Chondrocyte (in vitro differentiated cells): Measurements from ENCODE around the gene FAM228A. TPM values are rescaled to one million over a fixed set of nuclear protein-coding genes. Genes with fewer than 3 reads are reported as not detected.

Experiments
- DNase-seq: peaks from one replicate; pipeline ENCODE4 v3.0.0; 2021; ENCODE audit warnings: mixed read lengths, low spot score
- H3K27ac Mint-ChIP-seq: one replicate; pipeline ENCODE4 v1.8.0; 2021; ENCODE audit warnings: mild to moderate bottlenecking, moderate library complexity, mixed read lengths; ENCODE audit not compliant: unreplicated experiment
- H3K27me3 Mint-ChIP-seq: 2 replicates; pipeline ENCODE4 v1.8.0; 2021; ENCODE audit warnings: low read depth, mixed read lengths
- H3K36me3 Mint-ChIP-seq: 2 replicates; pipeline ENCODE4 v1.8.0; 2021; ENCODE audit warnings: low read depth, mixed read lengths
- H3K4me1 Mint-ChIP-seq: 2 replicates; pipeline ENCODE4 v1.8.0; 2021; ENCODE audit warnings: low read depth, mild to moderate bottlenecking, mixed read lengths
- H3K4me3 Mint-ChIP-seq: one replicate; pipeline ENCODE4 v1.8.0; 2021; ENCODE audit warnings: mild to moderate bottlenecking, moderate library complexity, mixed read lengths; ENCODE audit not compliant: unreplicated experiment
- H3K9me3 Mint-ChIP-seq: 2 replicates; pipeline ENCODE4 v1.8.0; 2021; ENCODE audit warnings: low read depth, mixed read lengths
- total RNA-seq: library from RNA; stranded (reverse); gene quantifications from 3 replicates; pipeline ENCODE4 v1.2.1, GENCODE V29; 2021
- TF ChIP-seq, protein P1 (sequence below): fragments of 200-600 bp; sonication (generic); IDR thresholded peaks from 2 replicates; pipeline ENCODE4 v1.5.0; 2021; ENCODE audit warnings: antibody characterized with exemption, mild to moderate bottlenecking, moderate library complexity

FAM228A gene
- total RNA-seq, 1 donor from 2014 or later, result 0.22 TPM

DNA sequence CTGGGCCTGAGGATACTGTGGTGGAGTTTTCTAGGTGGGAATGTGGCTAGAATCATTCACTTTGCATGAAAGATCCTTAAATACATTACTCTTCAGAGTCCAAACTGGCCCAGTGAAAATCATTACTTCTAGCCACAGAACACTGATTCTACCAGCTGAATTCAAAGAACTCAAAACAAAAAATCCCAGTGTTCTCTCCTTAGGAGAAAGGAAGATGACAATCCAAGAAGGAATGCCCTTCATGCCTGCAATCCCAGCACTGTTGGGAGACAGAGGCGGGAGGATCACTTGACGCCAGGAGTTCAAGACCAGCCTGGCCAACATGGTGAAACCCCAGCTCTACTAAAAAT, 35.2 kb downstream of the FAM228A start:
- TF ChIP-seq, protein P1, sequence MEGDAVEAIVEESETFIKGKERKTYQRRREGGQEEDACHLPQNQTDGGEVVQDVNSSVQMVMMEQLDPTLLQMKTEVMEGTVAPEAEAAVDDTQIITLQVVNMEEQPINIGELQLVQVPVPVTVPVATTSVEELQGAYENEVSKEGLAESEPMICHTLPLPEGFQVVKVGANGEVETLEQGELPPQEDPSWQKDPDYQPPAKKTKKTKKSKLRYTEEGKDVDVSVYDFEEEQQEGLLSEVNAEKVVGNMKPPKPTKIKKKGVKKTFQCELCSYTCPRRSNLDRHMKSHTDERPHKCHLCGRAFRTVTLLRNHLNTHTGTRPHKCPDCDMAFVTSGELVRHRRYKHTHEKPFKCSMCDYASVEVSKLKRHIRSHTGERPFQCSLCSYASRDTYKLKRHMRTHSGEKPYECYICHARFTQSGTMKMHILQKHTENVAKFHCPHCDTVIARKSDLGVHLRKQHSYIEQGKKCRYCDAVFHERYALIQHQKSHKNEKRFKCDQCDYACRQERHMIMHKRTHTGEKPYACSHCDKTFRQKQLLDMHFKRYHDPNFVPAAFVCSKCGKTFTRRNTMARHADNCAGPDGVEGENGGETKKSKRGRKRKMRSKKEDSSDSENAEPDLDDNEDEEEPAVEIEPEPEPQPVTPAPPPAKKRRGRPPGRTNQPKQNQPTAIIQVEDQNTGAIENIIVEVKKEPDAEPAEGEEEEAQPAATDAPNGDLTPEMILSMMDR, result no peak
- H3K4me1 Mint-ChIP-seq, result peaks cover 4% of the 10 kb centered on the region
- no peaks in the 10 kb centered on the region for H3K27me3 Mint-ChIP-seq
- H3K4me3 Mint-ChIP-seq, result no peak overlapping the region
- no peaks in the 10 kb centered on the region for H3K9me3 Mint-ChIP-seq
- peaks cover 46% of the 10 kb centered on the region for H3K36me3 Mint-ChIP-seq
- no peak for DNase-seq
- H3K27ac Mint-ChIP-seq, result no peak overlapping the region

DNA sequence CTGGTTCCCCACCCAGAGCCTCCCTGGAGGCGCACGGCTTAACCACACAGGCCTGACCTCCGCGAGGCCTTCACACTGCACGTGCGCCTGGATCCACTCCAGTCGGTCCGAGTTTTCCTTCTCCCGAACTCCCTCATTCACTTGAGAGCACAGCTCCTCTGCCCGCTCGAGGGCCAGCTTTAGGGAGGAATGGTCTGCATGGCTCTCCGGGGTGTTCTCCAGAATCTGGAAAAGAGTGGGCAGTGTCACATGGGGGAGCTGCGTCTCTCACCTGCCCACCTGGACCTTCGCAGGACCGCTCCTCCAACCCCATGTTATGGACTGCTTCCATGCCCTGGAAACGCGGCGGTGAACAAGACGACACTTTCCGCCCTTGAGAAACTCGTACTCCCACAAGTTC, 35.9 kb downstream of the FAM228A start:
- Mint-ChIP-seq H3K36me3 (peaks cover 43% of the 10 kb centered on the region), H3K27ac (no peak overlapping the region), H3K4me1 (peaks cover 4% of the 10 kb centered on the region), H3K9me3 (no peaks in the 10 kb centered on the region), H3K27me3 (no peaks in the 10 kb centered on the region), H3K4me3 (no peak overlapping the region)
- DNase-seq, result no peak
- TF ChIP-seq, protein P1, result no peak

DNA sequence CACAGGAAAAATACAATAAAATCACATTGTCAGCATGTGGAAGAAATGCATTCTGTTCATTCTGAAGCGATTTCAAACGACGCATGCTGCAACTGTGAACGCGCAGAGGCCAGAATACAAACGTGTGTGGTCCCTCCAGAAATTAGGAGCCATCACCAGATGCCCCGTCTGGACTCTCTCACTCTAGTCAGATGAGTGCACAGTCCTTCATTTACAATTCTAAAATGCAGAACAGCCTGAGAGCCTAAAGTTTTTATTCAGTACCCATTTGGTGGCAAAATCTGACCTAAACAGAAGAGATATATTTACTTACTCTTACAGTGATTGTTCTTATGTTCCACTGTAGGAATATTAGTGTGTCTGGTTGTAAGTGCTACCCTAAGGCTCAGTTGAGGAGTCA, 36.6 kb downstream of the FAM228A start:
- no peak overlapping the region for H3K27ac Mint-ChIP-seq
- TF ChIP-seq, protein P1, result no peak
- peaks cover 4% of the 10 kb centered on the region for H3K4me1 Mint-ChIP-seq
- peaks cover 44% of the 10 kb centered on the region for H3K36me3 Mint-ChIP-seq
- H3K9me3 Mint-ChIP-seq, result no peaks in the 10 kb centered on the region
- H3K27me3 Mint-ChIP-seq, result no peaks in the 10 kb centered on the region
- H3K4me3 Mint-ChIP-seq, result no peak overlapping the region
- no peak for DNase-seq

DNA sequence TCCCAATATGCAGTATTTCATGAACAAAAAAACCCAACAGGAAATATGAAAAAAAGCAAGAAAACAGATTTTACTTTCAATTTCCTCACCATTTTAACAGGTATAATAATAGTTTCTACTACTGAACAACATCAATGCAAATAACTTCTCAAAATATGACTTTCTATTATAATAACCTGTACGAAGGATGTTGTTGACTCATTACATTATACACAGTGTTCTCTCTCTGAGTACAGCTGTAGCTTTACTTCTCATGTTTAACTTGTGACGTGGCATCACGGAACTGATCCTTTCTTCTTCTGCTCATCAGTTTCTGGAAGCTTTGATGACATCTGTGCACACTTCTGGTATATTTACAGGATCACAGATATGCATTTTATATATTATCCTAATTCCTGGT, 40.0 kb downstream of the FAM228A start:
- TF ChIP-seq, protein P1, result no peak
- Mint-ChIP-seq H3K9me3 (no peaks in the 10 kb centered on the region), H3K4me3 (no peak overlapping the region), H3K36me3 (peaks cover 28% of the 10 kb centered on the region), H3K27ac (no peak overlapping the region), H3K27me3 (no peaks in the 10 kb centered on the region), H3K4me1 (peaks cover 5% of the 10 kb centered on the region)
- DNase-seq, result no peak

DNA sequence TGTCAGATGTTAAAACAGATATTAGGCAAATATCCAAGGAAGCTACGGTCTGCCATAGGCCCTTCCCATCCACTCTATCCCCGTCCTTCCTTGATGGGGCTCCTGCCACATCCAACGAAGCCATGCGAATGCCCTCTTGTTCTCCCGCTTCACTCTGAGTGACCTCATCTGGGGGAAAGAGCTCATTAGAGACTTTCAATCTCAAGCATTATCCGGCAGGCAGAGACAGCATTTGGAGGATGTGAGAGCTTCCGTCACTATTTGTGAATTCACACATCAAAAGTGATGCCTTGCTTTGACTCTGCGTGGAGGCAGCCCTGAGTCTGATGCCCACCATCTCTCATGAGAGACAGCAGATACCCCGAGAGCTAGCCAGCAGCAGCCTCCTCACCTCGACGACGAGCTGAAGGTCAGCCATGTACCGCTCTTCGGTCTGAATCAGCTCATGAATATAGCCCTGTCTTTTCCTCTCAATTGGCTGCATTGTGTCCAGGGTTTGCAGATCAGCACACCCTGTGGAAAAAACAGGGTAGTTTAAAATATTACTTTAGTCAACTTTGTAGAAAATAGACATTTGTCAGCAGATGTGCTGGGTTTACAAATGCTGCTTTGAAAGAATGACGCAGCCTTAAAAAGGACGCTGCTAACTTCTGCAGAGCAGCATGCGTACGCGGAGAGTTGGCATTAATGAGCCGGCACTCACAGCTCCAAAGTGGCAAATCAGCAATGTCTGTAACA, 45.9 kb downstream of the FAM228A start:
- Mint-ChIP-seq H3K9me3 (no peaks in the 10 kb centered on the region), H3K4me1 (peaks cover 3% of the 10 kb centered on the region), H3K27ac (no peak overlapping the region), H3K4me3 (no peak overlapping the region), H3K36me3 (peaks cover 22% of the 10 kb centered on the region), H3K27me3 (no peaks in the 10 kb centered on the region)
- no peak for DNase-seq
- TF ChIP-seq, protein P1, result no peak
